Measurements from ENCODE around the gene NEXN. TPM values are rescaled to one million over a fixed set of nuclear protein-coding genes. Genes with fewer than 3 reads are reported as not detected.

The NEXN gene
- polyA plus RNA-seq, 1 experiment, result 39.9 TPM

GRCh38 chr1:77975907-77976306 is 87.5 kb downstream of the NEXN start:
- DNase-seq (ENCODE audit: low read depth, low spot score), result no peak
- H3K4me3 ChIP-seq (ENCODE audit: low read depth, low read length), result peak overlapping the region; percentile 39
- peaks cover 2% of the 10 kb centered on the region; the same call in 1 of the 2 replicates for H3K9me3 ChIP-seq (ENCODE audit: control insufficient read depth, insufficient read depth, low read length)
- H3K27me3 ChIP-seq (ENCODE audit: control insufficient read depth, insufficient read depth, low read length), result no peaks in the 10 kb centered on the region
- ChIA-PET CTCF (interaction anchor here (1.6 kb wide), 1 partner anchor 138 kb away, joined by 11 read pairs; no protein-coding TSS in a partner anchor), POLR2A (interaction anchor here (0.5 to 0.8 kb wide), 5 partner anchors 9 to 516 kb away, joined by 3 to 5 read pairs (median 3); partner anchors contain the start of gene DNAJB4)
- no peak for TF ChIP-seq CTCF (IDR thresholded peaks at IDR 0.05; ENCODE audit: low read depth, low read length)
- H3K27ac ChIP-seq (ENCODE audit: low read depth, low read length), result no peak overlapping the region

GRCh38 chr1:77976433-77977076 is 88.1 kb downstream of the NEXN start:
- POLR2A ChIA-PET, result interaction anchor here (0.6 to 5.9 kb wide), 4 partner anchors 10 to 517 kb away, joined by 3 to 105 read pairs (median 4); partner anchors contain the start of gene DNAJB4

GRCh38 chr1:77977989-77978292 is 89.5 kb downstream of the NEXN start:
- H3K27me3 ChIP-seq (ENCODE audit: control insufficient read depth, insufficient read depth, low read length), result no peaks in the 10 kb centered on the region
- POLR2A ChIA-PET, result interaction anchor here (1.6 to 5.9 kb wide), 2 partner anchors 26 to 137 kb away, joined by 7 to 105 read pairs; partner anchors contain the start of gene DNAJB4
- peak overlapping the region; percentile 97 for H3K27ac ChIP-seq (ENCODE audit: low read depth, low read length)
- peaks cover 2% of the 10 kb centered on the region; the same call in 1 of the 2 replicates for H3K9me3 ChIP-seq (ENCODE audit: control insufficient read depth, insufficient read depth, low read length)
- no peak for TF ChIP-seq CTCF (IDR thresholded peaks at IDR 0.05; ENCODE audit: low read depth, low read length)
- H3K4me3 ChIP-seq (ENCODE audit: low read depth, low read length), result peak overlapping the region; percentile 77
- DNase-seq (ENCODE audit: low read depth, low spot score), result no peak
- CTCF ChIA-PET, result interaction anchor here (1.3 to 2.5 kb wide), 5 partner anchors 10 to 136 kb away, joined by 4 to 22 read pairs (median 5); no protein-coding TSS in a partner anchor

More at GRCh38 chr1:77976433-77977076, 88.1 kb downstream of the NEXN start:
- Histone ChIP-seq H3K4me3 (ENCODE audit: low read depth, low read length) (peak overlapping the region; percentile 77), H3K27ac (ENCODE audit: low read depth, low read length) (no peak overlapping the region), H3K27me3 (ENCODE audit: control insufficient read depth, insufficient read depth, low read length) (no peaks in the 10 kb centered on the region), H3K9me3 (ENCODE audit: control insufficient read depth, insufficient read depth, low read length) (peaks cover 2% of the 10 kb centered on the region; the same call in 1 of the 2 replicates)
- TF ChIP-seq CTCF (IDR thresholded peaks at IDR 0.05; ENCODE audit: low read depth, low read length), result no peak
- CTCF ChIA-PET, result interaction anchor here (1.6 to 2.5 kb wide), 2 partner anchors 138 kb away, joined by 11 to 22 read pairs; no protein-coding TSS in a partner anchor
- no peak for DNase-seq (ENCODE audit: low read depth, low spot score)

- Histone ChIP-seq H3K9me3 (ENCODE audit: control insufficient read depth, insufficient read depth, low read length) (peaks cover 2% of the 10 kb centered on the region; the same call in 1 of the 2 replicates), H3K4me3 (ENCODE audit: low read depth, low read length) (peak overlapping the region; percentile 77), H3K27ac (ENCODE audit: low read depth, low read length) (peak overlapping the region; percentile 97), H3K27me3 (ENCODE audit: control insufficient read depth, insufficient read depth, low read length) (no peaks in the 10 kb centered on the region)
- peak; percentile 86 for DNase-seq (ENCODE audit: low read depth, low spot score)
- TF ChIP-seq CTCF (IDR thresholded peaks at IDR 0.05; ENCODE audit: low read depth, low read length), result no peak
- CTCF ChIA-PET, result interaction anchor here (0.6 to 2.5 kb wide), 9 partner anchors 9 to 136 kb away, joined by 3 to 22 read pairs (median 4); no protein-coding TSS in a partner anchor
- POLR2A ChIA-PET, result interaction anchor here (0.6 to 5.9 kb wide), 4 partner anchors 26 to 136 kb away, joined by 3 to 105 read pairs (median 6); partner anchors contain the start of gene DNAJB4
Observed at GRCh38 chr1:77978293-77978968, 90.0 kb downstream of the NEXN start.

All from AG04450 (cell line).